Kidney (tissue), 14 donors: ENCODE measurements around the gene RAP1GAP2. TPM values are rescaled to one million over a fixed set of nuclear protein-coding genes. Genes with fewer than 3 reads are reported as not detected.

Source experiments
- DNase-seq, 5 donors: peaks; one replicate each; pipeline ENCODE4 v3.0.0-alpha.2; 2013 to 2020
- FAIRE-seq: peaks from 2 replicates; lab custom pipeline; 2012; peaks lifted over from hg19 to GRCh38; lab: Jason Lieb, UNC
- H3K27ac ChIP-seq, 2 donors: one replicate each; pipeline ENCODE4 v1.7.0; 2013; ENCODE audit warnings: low read depth in 2 of 2, low read length in 2 of 2, inconsistent platforms in 1 of 2
- H3K27me3 ChIP-seq: one replicate; pipeline ENCODE4 v1.7.1; 2013; ENCODE audit warnings: low read length, inconsistent platforms; ENCODE audit not compliant: control insufficient read depth, insufficient read depth
- H3K36me3 ChIP-seq, 3 donors: one replicate each; pipeline versions ENCODE4 v1.7.0 to v1.7.1; 2013; ENCODE audit warnings: low read length in 3 of 3, control low read depth in 1 of 3, inconsistent platforms in 1 of 3; ENCODE audit not compliant: insufficient read depth in 3 of 3, control insufficient read depth in 2 of 3
- H3K4me1 ChIP-seq, 3 donors: one replicate each; pipeline versions ENCODE4 v1.7.0 to v1.7.1; 2013; ENCODE audit warnings: low read length in 3 of 3, inconsistent platforms in 1 of 3, low read depth in 1 of 3; ENCODE audit not compliant: control insufficient read depth in 2 of 3, insufficient read depth in 2 of 3
- H3K4me3 ChIP-seq, 3 donors: one replicate each; pipeline versions ENCODE4 v1.7.0 to v1.8.1; 2013; ENCODE audit warnings: low read length in 3 of 3, control low read depth in 1 of 3, inconsistent platforms in 1 of 3
- H3K9ac ChIP-seq, 3 donors: one replicate each; pipeline versions ENCODE4 v1.7.0 to v1.7.1; 2013; ENCODE audit warnings: low read length in 3 of 3, control low read depth in 1 of 3, inconsistent platforms in 1 of 3
- H3K9me3 ChIP-seq, 3 donors: one replicate each; pipeline versions ENCODE4 v1.7.0 to v1.7.1; 2013; ENCODE audit warnings: low read length in 3 of 3, control low read depth in 1 of 3, inconsistent platforms in 1 of 3; ENCODE audit not compliant: control insufficient read depth in 2 of 3, insufficient read depth in 1 of 3
- CTCF ChIP-seq: IDR thresholded peaks from 3 replicates; pipeline ENCODE4 v1.5.1; 2012; ENCODE audit warnings: mild to moderate bottlenecking, moderate library complexity, borderline replicate concordance; ENCODE audit not compliant: insufficient read depth; ENCODE audit errors: extremely low read depth
- intact Hi-C: fragments of 100-400 bp; cut with DNase I; formaldehyde crosslinking; loops from one replicate; pipeline ENCODE4 v1.11.1; 2022
- polyA plus RNA-seq: library from polyadenylated mRNA; stranded (reverse); fragments of 350-450 nt; fragmentation: Illumina TruSeq; extraction: RNeasy Lipid Tissue Mini Kit (QIAGEN cat#74804); gene quantifications from one replicate; pipeline ENCODE4 v1.2.3, GENCODE V29; 2014; ENCODE audit warnings: low read depth, low replicate concordance; ENCODE audit not compliant: insufficient read depth
- total RNA-seq: library from RNA; stranded (reverse); fragmentation: NEBNext Ultra II Directional; extraction: Animal tissue kit (Norgen Biotek cat#: 25700); gene quantifications from one replicate; pipeline ENCODE4 v1.2.1, GENCODE V29; 2021
- donor health status: control.
- donor health status: control.
- donor health status: control.
- donor health status: control.
- donor health status: control.
- donor health status: DM: yes; HTN: yes; CAD: no.
- donor health status: Normal renal cell carcinoma (clear cell type).

The RAP1GAP2 gene
- total and polyA plus RNA-seq, 2 donors from 2014 or later: 6.8 to 46.2 TPM

GRCh38 chr17:2852729-2853282, 56.6 kb downstream of the RAP1GAP2 start:
- Histone ChIP-seq H3K9ac (peak overlapping the region in 1 of 3 donors; percentile 24), H3K36me3 (no peaks in the 10 kb centered on the region), H3K27ac (peak overlapping the region; percentile 43 to 60), H3K4me1 (peaks cover 0 to 15% (median 0%) of the 10 kb centered on the region in 3 donors), H3K4me3 (peak overlapping the region in 1 of 3 donors; percentile 32), H3K9me3 (no peaks in the 10 kb centered on the region), H3K27me3 (peaks cover 7% of the 10 kb centered on the region)
- DNase-seq (peak in 3 of 5 donors; percentile 25 to 74 (median 69)), FAIRE-seq (no peak)
- no peak for TF ChIP-seq CTCF
- intact Hi-C loops: no loop called here

- peak; percentile 46 to 86 (median 57) for DNase-seq
- no peaks in the 10 kb centered on the region for H3K36me3 ChIP-seq
- peaks cover 7% of the 10 kb centered on the region for H3K27me3 ChIP-seq
- peak overlapping the region; percentile 43 to 60 for H3K27ac ChIP-seq
- H3K9me3 ChIP-seq: no peaks in the 10 kb centered on the region
- no peak for FAIRE-seq
- H3K9ac ChIP-seq: peak overlapping the region; percentile 18 to 24 (median 21)
- TF ChIP-seq CTCF: no peak
- peak overlapping the region; percentile 33 to 58 (median 36) for H3K4me3 ChIP-seq
- H3K4me1 ChIP-seq: peaks cover 0 to 15% (median 0%) of the 10 kb centered on the region in 3 donors
- intact Hi-C loops: no loop called here
These were observed 57.3 kb downstream of the RAP1GAP2 start for GRCh38 chr17:2853283-2854142.

GRCh38 chr17:2854143-2855055, 58.2 kb downstream of the RAP1GAP2 start:
- peak; percentile 39 to 74 (median 48) for DNase-seq
- Histone ChIP-seq H3K9ac (peak overlapping the region in 2 of 3 donors; percentile 18 to 21), H3K27ac (peak overlapping the region in 1 of 2 donors; percentile 10)

More at GRCh38 chr17:2854143-2855055, 58.2 kb downstream of the RAP1GAP2 start:
- H3K36me3 ChIP-seq: no peaks in the 10 kb centered on the region
- H3K4me3 ChIP-seq: peak overlapping the region; percentile 33 to 58 (median 43)
- H3K27me3 ChIP-seq: peaks cover 7% of the 10 kb centered on the region
- intact Hi-C loops: no loop called here
- peaks cover 0 to 13% (median 0%) of the 10 kb centered on the region in 3 donors for H3K4me1 ChIP-seq
- no peak for TF ChIP-seq CTCF
- no peak for FAIRE-seq
- H3K9me3 ChIP-seq: no peaks in the 10 kb centered on the region
